Amygdala (tissue), 56 donors: ENCODE results near the gene SWAP70.
"Not testable (repeated sequence)": the region's sequence is repeated elsewhere in the genome, so short reads cannot be mapped to it uniquely, and the experiment has no call there.

Experiments used
- DNase-seq, 56 donors: peaks; one replicate each; lab custom pipeline; 2025; lab: John Stamatoyannopoulos, UW

Gene SWAP70

DNA sequence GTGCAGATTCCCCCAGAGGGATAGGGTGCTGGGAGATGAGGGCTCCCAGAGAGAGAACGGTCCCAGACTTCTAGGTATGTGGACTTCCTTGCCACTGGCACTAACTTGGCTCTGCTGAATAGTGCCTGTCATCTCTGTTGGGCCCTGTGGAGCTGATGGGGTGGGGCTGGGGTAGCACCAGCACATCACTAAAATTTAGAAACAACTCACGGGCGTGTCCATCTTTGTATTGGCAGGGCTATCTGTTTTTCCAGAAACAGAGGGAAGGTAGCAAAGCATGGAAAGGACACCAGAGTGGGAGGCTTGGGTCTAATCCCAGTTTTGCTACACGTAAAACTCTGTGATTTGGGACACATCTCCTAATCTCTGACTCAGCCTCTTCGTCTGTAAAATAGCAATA, 25.8 kb downstream of the SWAP70 start:
- peak in 12 of 56 donors; percentile 5 to 52 (median 22) for DNase-seq

DNA sequence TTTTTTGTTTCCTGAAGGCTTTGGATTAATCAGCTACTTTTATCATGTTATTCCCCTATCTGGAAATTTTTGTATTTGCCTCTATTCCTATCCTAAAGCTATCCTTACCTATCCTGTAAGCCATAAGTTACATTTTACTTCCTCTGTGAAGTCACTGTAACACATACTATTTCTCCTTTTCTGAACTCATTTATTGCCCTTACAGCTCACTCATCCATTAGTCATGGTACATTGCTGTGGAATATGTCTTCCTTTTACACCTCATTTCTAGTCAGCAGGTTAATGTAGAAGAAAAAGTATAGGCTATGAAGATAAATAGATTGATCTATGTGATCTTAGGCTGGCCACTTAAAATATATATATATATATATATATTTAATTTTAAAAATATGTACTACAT, 28.0 kb downstream of the SWAP70 start:
- DNase-seq, result no peak

DNA sequence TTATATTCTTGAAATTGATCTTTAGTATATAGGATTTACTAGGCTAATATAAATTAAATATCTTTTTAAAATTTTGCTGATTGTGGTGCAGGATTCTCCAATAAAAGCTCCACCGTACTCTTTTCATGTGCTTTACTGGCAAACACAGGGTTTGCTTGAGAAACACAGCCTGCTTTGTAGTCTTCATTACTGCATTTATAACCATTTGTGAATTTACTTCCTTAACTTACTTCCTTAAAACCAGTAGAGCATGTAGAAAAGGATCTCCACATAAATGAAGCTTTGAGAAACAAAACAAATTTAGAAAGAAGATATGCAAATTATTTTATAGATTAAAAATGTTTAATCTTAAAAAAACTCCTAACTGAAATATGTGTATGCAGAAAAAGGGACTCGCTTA, 28.8 kb downstream of the SWAP70 start:
- DNase-seq, result no peak

DNA sequence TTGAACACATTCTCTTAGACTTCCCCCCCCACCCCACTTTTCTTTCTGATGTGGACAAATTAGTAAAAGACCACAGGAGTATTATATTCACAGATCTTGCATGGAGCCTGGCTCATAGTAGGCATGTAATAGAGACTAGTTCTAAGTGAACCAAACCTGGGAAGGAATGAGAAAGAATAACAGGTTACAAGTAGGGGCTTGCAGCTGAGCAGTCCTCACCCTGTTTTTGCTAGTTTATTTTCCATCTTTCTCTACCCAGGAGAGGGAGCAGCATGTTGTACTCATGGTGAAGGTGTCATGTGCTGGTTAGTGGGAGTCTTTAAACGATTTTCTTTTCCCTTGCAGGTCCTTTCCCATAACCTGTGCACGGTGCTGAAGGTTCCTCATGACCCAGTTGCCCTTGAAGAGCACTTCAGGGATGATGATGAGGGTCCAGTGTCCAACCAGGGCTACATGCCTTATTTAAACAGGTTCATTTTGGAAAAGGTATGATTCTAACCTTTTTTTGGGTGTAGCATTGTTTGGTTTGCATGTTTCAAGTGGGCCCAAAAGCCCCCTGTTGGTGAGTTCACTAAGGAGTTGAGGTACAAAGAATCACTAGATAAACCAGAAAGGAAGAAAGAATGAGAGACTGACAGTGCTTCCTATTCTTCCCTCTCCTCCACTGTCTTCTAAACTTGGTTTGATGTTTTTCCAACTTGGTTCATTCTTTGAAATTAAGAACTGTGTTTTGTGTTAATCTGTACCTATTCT, 30.1 kb downstream of the SWAP70 start:
- DNase-seq, result no peak

DNA sequence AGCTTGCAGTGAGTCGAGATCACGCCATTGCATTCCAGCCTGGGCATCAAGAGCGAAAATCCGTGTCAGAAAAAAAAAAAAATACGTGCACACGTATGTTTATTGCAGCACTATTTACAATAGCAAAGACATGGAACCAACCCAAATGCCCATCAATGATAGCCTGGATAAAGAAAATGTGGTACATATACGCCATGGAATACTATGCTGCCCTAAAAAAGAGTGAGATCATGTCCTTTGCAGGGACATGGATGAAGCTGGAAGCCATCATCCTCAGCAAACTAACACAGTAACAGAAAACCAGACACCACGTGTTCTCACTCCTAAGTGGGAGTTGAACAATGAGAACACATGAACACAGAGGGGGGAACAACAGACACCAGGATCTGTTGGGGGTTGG, 31.4 kb downstream of the SWAP70 start:
- DNase-seq, result not testable (repeated sequence)

DNA sequence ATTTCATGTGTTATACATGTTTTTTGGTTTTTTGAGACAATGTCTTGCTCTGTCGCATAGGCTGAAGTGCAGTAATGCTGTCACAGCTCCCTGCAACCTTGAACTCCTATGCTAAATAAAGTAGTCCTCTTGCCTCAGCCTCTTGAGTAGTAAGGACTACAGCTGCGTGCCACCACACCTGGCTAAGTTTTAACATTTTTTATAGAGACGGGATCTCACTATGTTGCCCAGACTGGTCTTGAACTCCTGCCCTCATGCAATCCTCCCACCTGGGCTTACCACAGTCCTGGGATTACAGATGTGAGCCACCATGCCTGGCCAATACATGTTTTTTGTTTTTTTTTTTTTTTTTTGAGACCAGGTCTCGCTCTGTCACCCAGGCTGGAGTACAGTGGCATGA, 33.9 kb downstream of the SWAP70 start:
- no peak for DNase-seq

DNA sequence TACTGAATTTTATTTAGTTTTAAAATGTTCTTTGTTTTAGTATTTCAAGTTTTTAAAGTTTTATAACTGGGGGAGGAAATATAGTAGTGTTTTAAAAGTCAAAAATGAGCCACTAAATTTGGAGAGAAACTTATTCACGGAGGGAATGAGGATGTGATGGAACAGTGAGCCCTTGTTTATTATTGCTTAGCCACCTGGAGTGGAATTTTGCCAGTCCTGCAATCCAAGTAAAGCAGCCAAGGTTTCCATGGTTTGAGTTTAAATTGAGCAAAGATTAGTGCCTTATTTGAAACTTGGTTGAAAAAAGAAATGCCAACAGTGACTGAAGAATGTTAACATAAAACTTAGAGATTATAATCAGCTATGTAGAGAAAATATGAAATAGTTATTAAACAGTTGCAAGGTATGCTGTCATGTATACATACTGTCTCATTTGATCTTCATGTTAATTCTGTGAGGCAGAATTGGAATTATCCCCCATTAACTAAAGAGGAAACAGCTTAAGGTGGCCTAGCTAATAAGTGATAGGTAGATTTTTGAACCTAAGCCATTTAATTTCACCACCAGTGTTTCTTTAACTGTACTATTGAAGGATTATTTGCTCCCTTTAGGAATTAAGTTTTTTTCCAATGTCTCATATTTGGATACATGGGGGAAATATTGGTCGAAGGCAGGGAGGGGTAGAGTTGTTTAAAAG, 36.4 kb downstream of the SWAP70 start:
- DNase-seq, result no peak

DNA sequence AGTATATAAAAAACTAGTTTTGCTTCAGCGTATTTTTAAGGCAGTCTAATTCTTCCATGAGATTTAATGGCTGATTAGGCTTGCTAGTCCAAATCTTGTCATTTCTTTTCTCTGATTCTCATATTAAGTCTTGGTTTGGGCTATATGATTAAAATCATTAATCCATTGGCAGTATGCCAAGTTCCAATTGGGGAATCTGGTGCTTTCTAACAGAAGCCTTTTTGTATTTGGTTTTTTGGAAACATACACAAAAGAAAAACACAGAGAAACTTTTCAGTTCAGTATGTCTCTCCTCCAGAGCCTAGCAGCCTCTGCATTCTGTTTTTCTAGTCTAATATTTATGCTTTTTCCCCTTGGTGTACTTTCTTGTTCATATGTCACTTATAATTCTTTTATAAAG, 37.9 kb downstream of the SWAP70 start:
- no peak for DNase-seq

DNA sequence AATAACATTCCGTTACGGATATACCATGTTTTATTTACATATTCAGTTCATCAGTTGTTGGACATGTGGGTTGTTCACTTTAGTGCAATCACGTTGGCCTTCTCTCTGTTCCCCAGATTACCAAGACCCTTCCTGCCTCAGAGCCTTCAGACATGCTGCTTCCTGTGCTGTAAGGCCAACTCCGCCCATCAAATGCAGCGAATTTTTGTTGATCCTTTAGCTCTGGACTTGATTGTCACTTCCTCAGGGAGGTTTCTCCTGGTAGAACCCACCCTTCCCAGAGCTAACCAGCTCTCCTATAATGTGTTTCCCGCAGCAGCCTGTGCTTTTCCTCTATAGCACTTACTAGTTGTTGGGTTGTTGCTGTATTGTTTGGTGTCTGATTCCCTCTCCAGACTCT, 39.4 kb downstream of the SWAP70 start:
- no peak for DNase-seq

DNA sequence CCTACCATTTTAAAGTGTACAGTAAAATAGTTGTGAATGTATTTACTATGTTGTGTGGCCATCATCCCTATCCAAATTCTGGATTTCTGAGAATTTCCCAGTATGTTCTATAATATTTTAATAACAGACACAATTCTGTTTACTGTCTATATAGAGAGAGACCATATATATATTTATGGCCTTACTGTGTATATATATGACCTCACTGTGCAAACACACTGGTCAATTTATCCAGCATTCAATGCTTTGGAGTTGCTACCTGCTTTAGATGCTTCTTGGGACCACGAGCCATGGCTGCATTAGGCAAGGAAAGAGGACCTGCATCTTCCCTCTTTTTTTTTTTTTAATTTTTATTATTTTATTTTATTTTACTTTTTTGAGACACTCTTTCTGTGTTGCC, 40.2 kb downstream of the SWAP70 start:
- DNase-seq, result no peak

DNA sequence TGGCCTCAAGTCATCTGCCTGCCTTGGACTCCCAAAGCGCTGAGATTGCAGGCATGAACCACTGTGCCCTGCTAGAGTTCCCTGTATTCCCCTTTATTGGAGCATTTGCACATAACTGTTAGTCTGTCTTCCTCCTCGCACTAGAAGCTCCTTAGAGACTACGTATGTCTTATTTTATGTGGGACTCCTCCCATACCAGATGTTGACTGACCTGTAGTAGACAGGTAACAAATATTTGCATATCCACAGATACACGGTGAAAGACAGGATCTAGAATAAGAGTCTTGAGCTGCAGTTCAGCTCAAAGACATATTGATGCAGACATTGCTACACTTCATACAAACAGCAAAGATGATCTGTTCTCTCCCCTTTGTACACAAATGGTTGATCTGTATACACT, 40.7 kb downstream of the SWAP70 start:
- DNase-seq, result no peak

DNA sequence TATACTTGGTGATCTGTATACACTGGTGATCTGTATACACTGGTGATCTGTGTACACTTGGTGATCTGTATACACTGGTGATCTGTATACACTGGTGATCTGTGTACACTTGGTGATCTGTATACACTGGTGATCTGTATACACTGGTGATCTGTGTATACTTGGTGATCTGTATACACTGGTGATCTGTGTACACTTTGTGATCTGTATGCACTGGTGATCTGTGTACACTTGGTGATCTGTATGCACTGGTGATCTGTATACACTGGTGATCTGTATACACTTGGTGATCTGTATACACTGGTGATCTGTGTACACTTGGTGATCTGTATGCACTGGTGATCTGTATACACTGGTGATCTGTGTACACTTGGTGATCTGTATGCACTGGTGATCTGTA, 41.5 kb downstream of the SWAP70 start:
- not testable (repeated sequence) for DNase-seq

DNA sequence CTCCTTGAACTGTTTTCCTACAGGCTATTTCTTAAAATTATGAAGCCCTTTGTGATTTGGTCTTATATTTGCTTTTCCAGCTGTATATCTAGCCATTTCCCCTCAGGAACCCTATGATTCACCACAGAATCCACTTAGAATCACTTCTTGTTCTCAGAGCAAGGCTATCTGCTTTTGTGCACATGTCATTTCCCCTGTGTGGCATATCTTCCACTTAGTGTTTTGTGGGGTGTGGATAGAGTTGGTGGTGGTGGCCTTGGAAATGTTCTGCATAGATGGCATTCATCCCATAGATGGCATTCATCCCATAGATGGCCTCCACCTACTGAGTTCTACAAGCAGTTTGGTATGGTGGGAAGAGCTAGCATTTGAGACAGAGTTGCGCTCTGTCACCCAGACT, 44.7 kb downstream of the SWAP70 start:
- no peak for DNase-seq

DNA sequence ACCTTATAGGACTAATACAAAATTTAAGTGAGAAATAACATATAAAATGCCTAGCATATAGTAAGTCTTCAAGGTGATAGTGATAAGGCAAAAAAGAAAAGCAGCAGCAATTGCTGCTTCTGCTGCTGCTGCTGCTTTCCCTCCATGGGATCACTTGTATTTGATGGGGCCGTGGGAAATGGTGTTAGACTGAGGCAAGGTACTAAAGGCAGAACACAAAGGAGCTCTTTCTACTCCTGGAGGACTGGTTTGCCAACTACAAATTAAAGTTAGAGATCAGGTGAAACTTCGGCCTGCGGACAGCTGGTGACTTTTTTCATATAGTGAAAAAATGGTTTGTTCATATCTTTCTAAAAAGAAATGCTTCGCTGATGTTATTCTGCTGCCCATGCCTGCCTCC, 46.3 kb downstream of the SWAP70 start:
- no peak for DNase-seq

DNA sequence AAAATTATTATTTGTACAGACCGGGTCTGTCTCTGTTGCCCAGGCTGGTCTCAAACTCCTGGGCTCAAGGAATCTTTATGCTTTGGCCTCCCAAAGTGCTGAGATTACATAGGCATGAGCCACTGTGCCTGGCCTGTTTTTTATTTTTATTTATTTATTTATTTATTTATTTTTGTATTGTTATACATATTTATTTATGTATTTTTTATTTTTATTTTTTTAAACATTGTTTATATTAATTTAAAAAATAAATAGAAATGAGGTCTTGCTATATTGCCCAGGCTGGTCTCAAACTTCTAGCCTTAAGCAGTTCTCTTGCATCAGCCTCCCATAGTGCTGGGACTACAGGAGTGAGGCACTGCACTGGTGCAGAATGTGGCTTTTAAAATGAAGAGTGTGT, 47.0 kb downstream of the SWAP70 start:
- no peak for DNase-seq

DNA sequence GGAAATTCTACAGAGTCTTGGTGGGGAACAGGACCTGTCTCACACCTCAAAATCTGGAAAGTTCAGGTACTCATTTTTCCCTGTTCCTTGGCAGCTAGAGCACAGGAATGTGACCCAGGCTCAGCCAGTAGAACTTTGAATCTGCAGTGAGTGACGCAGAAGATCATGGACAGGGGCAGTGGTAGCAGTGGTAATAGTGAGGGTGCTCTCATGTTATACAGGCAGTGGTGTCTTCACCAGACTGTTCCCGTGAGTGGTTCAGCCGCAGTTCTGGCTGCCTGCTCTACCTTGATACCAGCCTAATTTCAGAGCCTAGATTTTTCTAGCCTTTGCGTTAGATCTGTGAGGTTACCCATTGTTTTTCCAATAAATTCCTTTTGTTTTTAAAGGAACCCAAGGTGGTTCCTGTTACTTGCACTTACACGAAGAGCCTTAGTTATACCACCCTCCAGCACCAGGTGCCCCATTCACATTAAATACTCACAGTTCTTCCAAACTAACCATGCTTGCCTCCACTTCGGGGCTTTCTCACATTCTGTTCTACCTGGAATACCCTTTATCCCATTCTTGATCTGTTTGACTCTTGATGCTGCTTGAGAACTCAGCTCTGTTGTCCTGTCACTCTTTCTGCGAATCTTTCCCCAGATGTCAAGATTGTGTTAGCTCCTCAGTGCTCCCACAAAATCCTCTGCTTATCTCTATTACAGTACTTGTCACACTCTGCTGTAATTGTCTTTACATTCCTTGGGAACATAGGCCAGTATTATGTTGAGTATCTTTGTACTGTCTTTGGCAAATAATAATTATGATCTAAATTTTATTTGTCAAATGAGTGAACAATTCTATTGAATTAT, 47.8 kb downstream of the SWAP70 start:
- DNase-seq, result no peak

DNA sequence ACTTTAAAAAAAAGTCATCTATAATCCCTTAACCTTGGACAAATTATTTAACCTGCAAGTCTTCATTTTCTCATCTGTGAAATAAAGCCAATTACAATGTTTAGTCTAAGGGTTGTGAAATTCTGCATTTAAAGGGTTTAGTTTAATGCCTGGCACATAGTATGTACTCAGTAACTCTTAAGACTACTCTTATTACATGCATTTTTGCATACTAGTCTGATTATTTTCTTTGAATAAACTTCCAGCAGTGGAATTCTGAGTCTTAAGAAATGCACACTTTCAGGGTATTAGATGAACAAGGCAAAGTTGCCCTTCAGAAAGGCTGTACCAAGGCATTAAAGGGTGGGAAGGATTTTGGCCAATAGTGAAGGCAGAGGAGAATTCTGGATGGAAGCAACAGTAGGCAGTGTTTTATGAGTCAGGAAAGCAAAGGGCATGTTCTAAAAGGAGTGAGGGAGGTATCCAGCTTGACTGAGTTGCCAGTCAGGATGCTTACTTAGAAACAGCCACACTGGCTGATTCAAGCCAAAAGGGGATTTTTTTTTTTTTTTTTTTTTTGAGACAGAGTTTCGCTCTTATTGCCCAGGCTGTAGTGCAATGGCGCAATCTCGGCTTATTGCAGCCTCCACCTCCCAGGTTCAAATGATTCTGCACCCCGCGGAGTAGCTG, 50.5 kb downstream of the SWAP70 start:
- DNase-seq, result no peak

DNA sequence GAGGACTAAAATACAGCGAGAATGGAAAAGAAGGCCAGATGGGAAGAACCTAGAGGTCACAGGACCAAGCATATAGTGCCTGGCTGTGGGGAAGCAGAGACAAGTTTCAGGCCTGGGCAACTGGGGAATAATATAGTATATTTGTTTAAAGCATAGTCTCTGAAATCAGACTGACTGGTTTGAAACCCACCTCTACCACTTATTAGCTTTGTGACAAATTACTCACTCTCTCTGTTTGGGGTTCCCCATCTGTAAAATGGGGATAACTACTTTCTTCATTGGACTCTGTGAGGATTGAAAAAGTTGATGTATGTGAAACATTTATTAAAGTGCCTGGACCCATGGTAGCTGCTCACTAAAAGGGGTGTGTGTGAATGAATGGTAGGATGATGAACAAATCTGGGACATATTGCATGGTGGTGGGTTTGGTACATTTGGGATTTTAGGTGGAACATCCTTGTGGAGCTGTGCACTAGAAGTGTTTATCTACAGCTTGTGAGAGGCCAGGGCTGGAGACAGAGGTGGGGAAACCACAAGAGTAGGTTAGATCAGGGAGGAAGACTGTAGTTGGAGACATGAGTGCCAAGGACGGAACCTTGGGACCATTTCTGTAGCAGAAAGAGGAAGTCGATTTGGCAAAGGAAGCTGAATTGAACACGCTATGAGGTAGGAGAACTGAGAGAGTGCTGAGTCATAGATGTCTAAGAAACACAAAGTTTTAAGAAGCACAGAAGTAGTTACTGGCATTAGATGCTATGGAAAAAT, 52.6 kb downstream of the SWAP70 start:
- DNase-seq, result peak in 2 of 56 donors; percentile 12 to 13

DNA sequence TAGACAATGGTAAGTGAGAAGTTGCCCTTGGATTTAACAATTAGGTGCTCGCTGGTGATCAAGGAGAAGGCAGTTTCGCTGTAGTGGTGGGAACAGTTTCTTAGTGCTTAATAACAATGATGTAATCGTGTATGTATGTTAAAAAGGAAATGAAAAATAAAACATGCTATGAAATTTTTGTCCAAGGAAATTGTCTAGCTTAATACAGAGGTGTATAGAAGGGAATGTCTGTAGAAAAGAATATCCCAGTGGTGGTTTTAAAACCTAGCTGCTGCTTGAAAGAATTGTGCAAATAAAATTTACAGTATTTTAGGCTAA, 53.1 kb downstream of the SWAP70 start:
- no peak for DNase-seq

DNA sequence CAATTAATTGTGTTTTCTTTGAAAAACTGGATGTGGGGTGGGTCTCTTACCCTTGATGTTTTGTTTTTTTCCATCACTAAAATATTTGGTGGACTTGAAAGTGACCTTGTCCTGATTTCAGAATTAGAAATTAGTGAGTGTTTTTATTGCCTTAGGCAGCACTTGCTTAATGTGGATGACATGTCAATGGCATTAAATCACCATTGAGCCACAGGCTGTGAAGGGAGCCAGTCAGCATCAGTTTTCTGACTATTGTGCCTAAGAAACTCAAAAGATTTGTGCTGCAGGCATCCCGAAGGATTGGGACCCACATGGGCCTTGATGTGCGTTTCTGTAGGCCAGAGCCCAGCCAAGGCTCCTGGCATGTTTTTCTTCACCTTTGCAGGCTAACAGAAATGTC, 53.8 kb downstream of the SWAP70 start:
- no peak for DNase-seq
